Measurements from ENCODE around the gene MLC1. TPM values are rescaled to one million over a fixed set of nuclear protein-coding genes. Genes with fewer than 3 reads are reported as not detected.

Gene MLC1
- total and polyA plus RNA-seq, 2 donors (not counting 1 experiment from before 2014, with no cell fraction given), result 0.34 TPM; not detected in 1

DNA sequence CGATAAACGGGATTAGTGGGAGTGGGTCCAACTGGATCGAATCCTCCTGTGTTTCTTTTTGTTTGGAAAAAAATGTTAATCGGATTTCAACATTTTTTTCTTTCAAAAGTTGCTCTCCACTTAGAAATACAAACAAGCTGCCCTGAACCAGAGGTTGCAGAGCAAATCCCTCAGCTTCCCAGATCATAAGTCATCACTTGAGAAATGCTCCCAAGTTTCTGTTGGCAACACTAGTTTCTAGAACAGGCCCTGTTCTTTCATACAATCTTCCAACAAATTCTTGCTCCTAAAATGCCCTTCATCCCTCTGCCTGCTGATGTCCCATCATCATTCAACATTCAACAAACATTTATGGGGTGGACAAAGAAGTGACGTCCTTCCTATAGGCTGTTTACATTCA is 1.3 kb upstream of the MLC1 start:
- peaks cover 23% of the 10 kb centered on the region for H3K27me3 Mint-ChIP-seq
- Histone ChIP-seq H3K27me3 (replicated peaks in 1 of 4; ENCODE audit: control extremely low read depth in 1 of 4, control insufficient read depth in 3 of 4, insufficient read depth in 4 of 4, low read length in 3 of 4) (peaks cover 0 to 39% (median 8%) of the 10 kb centered on the region in 4 experiments), H3K4me2 (replicated peaks; ENCODE audit: low read depth, low read length, poor library complexity, severe bottlenecking) (no peak overlapping the region), H3K4me1 (ENCODE audit: control insufficient read depth in 2 of 2, insufficient read depth in 2 of 2, low read length in 2 of 2) (no peaks in the 10 kb centered on the region), H3K27ac (ENCODE audit: low read length in 2 of 2) (no peak overlapping the region), H4K20me1 (ENCODE audit: control insufficient read depth, insufficient read depth, low read length, poor library complexity, severe bottlenecking) (no peaks in the 10 kb centered on the region), H2AFZ (ENCODE audit: insufficient read depth, low read depth, low read length, poor library complexity, severe bottlenecking) (no peak overlapping the region), H3K9me3 (ENCODE audit: control extremely low read depth in 1 of 3, control insufficient read depth in 2 of 3, insufficient read depth in 1 of 3, low read length in 2 of 3) (peaks cover 0 to 38% (median 15%) of the 10 kb centered on the region in 3 donors), H3K4me3 (ENCODE audit: control extremely low read depth in 1 of 5, extremely low read depth in 1 of 5, insufficient read depth in 1 of 5, low read depth in 2 of 5, low read length in 4 of 5) (no peak overlapping the region), H3K36me3 (replicated peaks in 1 of 2; ENCODE audit: control extremely low read depth in 1 of 2, control insufficient read depth in 1 of 2, extremely low read depth in 1 of 2, insufficient read depth in 2 of 2, low read length in 1 of 2) (no peaks in the 10 kb centered on the region), H3K79me2 (ENCODE audit: control insufficient read depth, insufficient read depth, low read length) (no peaks in the 10 kb centered on the region), H3K9ac (ENCODE audit: low read length) (no peak overlapping the region)
- TF ChIP-seq EZH2 (IDR thresholded peaks at IDR 0.05; ENCODE audit: borderline replicate concordance, insufficient read depth, low read depth, low read length, poor library complexity, severe bottlenecking), result no peak
- TF ChIP-seq, protein P1, sequence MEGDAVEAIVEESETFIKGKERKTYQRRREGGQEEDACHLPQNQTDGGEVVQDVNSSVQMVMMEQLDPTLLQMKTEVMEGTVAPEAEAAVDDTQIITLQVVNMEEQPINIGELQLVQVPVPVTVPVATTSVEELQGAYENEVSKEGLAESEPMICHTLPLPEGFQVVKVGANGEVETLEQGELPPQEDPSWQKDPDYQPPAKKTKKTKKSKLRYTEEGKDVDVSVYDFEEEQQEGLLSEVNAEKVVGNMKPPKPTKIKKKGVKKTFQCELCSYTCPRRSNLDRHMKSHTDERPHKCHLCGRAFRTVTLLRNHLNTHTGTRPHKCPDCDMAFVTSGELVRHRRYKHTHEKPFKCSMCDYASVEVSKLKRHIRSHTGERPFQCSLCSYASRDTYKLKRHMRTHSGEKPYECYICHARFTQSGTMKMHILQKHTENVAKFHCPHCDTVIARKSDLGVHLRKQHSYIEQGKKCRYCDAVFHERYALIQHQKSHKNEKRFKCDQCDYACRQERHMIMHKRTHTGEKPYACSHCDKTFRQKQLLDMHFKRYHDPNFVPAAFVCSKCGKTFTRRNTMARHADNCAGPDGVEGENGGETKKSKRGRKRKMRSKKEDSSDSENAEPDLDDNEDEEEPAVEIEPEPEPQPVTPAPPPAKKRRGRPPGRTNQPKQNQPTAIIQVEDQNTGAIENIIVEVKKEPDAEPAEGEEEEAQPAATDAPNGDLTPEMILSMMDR (IDR thresholded peaks at IDR 0.05), result no peak
- POLR2A ChIA-PET, result no interaction called here
- H3K4me1 Mint-ChIP-seq, result peaks cover 3% of the 10 kb centered on the region
- WGBS (ENCODE audit: insufficient coverage), result no CpG with 5 or more reads among the region's 5 CpGs
- CTCF ChIA-PET, result no interaction called here
- no peak overlapping the region for H3K27ac Mint-ChIP-seq
- DNase-seq (no peak), ATAC-seq (ENCODE audit: low read depth) (no peak)
- H3K9me3 Mint-ChIP-seq (ENCODE audit: insufficient read depth), result peaks cover 3% of the 10 kb centered on the region
- intact Hi-C loops (cut with micrococcal nuclease), result no loop called here
- no peak overlapping the region for H3K4me3 Mint-ChIP-seq

DNA sequence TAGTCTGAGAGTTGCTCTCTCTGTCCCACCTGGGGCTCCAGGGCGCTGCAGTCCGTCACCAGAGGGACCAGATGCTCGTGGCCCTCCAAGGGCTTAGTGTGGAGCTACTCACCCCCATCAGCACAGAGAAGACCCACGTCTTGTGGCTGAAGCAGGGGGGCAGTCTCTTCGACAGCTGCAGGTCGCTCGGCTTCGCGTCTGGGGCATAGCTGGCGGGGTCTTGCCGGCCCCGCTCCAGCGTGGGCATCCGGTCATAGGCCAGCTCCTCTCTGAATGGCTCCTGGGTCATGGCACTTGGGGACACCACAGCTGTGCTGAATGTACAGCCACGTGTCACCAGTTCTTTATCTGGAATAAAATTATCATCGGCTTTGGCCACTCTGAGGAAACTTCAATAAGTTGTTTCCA is 608 bp downstream of the MLC1 start:
- H3K27ac Mint-ChIP-seq, result no peak overlapping the region
- intact Hi-C loops (cut with micrococcal nuclease), result no loop called here

More for the DNA sequence above, 608 bp downstream of the MLC1 start:
- peaks cover 0 to 46% (median 8%) of the 10 kb centered on the region in 4 experiments for H3K27me3 ChIP-seq (replicated peaks in 1 of 4; ENCODE audit: control extremely low read depth in 1 of 4, control insufficient read depth in 3 of 4, insufficient read depth in 4 of 4, low read length in 3 of 4)
- Mint-ChIP-seq H3K4me3 (no peak overlapping the region), H3K4me1 (peaks cover 3% of the 10 kb centered on the region), H3K27me3 (peaks cover 25% of the 10 kb centered on the region), H3K9me3 (ENCODE audit: insufficient read depth) (peaks cover 3% of the 10 kb centered on the region)
- H3K79me2 ChIP-seq (ENCODE audit: control insufficient read depth, insufficient read depth, low read length), result no peaks in the 10 kb centered on the region
- no peak for TF ChIP-seq EZH2 (IDR thresholded peaks at IDR 0.05; ENCODE audit: borderline replicate concordance, insufficient read depth, low read depth, low read length, poor library complexity, severe bottlenecking)
- TF ChIP-seq, protein P1 (IDR thresholded peaks at IDR 0.05), result no peak
- no peaks in the 10 kb centered on the region for H3K36me3 ChIP-seq (replicated peaks in 1 of 2; ENCODE audit: control extremely low read depth in 1 of 2, control insufficient read depth in 1 of 2, extremely low read depth in 1 of 2, insufficient read depth in 2 of 2, low read length in 1 of 2)
- no peaks in the 10 kb centered on the region for H4K20me1 ChIP-seq (ENCODE audit: control insufficient read depth, insufficient read depth, low read length, poor library complexity, severe bottlenecking)
- CTCF ChIA-PET, result interaction anchor here (1.1 to 1.2 kb wide), 2 partner anchors 54 to 153 kb away, joined by 3 to 4 read pairs; no protein-coding TSS in a partner anchor
- WGBS (ENCODE audit: insufficient coverage), result 19% methylated on average over 14 of the region's 16 CpGs
- H3K4me2 ChIP-seq (replicated peaks; ENCODE audit: low read depth, low read length, poor library complexity, severe bottlenecking), result peak overlapping the region; percentile 68
- H2AFZ ChIP-seq (ENCODE audit: insufficient read depth, low read depth, low read length, poor library complexity, severe bottlenecking), result no peak overlapping the region
- peaks cover 0 to 31% (median 15%) of the 10 kb centered on the region in 3 donors for H3K9me3 ChIP-seq (ENCODE audit: control extremely low read depth in 1 of 3, control insufficient read depth in 2 of 3, insufficient read depth in 1 of 3, low read length in 2 of 3)
- no peak overlapping the region for H3K27ac ChIP-seq (ENCODE audit: low read length in 2 of 2)
- H3K4me3 ChIP-seq (ENCODE audit: control extremely low read depth in 1 of 5, extremely low read depth in 1 of 5, insufficient read depth in 1 of 5, low read depth in 2 of 5, low read length in 4 of 5), result peak overlapping the region in 1 of 5 experiments; percentile 54
- POLR2A ChIA-PET, result no interaction called here
- no peak for ATAC-seq (ENCODE audit: low read depth)
- H3K9ac ChIP-seq (ENCODE audit: low read length), result no peak overlapping the region
- no peaks in the 10 kb centered on the region for H3K4me1 ChIP-seq (ENCODE audit: control insufficient read depth in 2 of 2, insufficient read depth in 2 of 2, low read length in 2 of 2)
- no peak for DNase-seq
